Measurements from ENCODE around the gene RHBDD2. TPM values are rescaled to one million over a fixed set of nuclear protein-coding genes. Genes with fewer than 3 reads are reported as not detected.

RHBDD2 gene
- total and polyA plus RNA-seq, 3 experiments from 2014 or later: 39.8 to 108 (median 44.6) TPM

GRCh38 chr7:75920431-75921161 lies 41.8 kb downstream of the RHBDD2 start:
- Histone ChIP-seq H3K27me3 (ENCODE audit: insufficient read depth, low read length, poor library complexity, severe bottlenecking) (no peaks in the 10 kb centered on the region), H3K36me3 (ENCODE audit: insufficient read depth, low read length) (peaks cover 5% of the 10 kb centered on the region), H3K4me1 (ENCODE audit: insufficient read depth, low read length) (peaks cover 19% of the 10 kb centered on the region), H3K4me3 (ENCODE audit: low read length) (no peak overlapping the region), H3K9me3 (ENCODE audit: low read length) (no peaks in the 10 kb centered on the region), H3K27ac (ENCODE audit: low read depth, low read length) (no peak overlapping the region)
- ChIA-PET POLR2A (interaction anchor here (0.7 kb wide), 2 partner anchors 11 to 162 kb away, joined by 4 to 6 read pairs; no protein-coding TSS in a partner anchor), CTCF (no interaction called here)
- Mint-ChIP-seq H3K27ac (no peak overlapping the region), H3K4me1 (peaks cover 35 to 67% (median 48%) of the 10 kb centered on the region in 3 donors), H3K36me3 (peaks cover 0 to 23% (median 5%) of the 10 kb centered on the region in 3 donors), H3K4me3 (peak overlapping the region in 1 of 7 donors; percentile 6), H3K27me3 (peaks cover 0 to 2% of the 10 kb centered on the region in 2 donors), H3K9me3 (no peaks in the 10 kb centered on the region)
- DNase-seq: no peak

- Mint-ChIP-seq H3K4me3 (no peak overlapping the region), H3K9me3 (no peaks in the 10 kb centered on the region), H3K27me3 (peaks cover 0 to 2% of the 10 kb centered on the region in 2 donors), H3K27ac (peak overlapping the region in 4 of 8 donors; percentile 32 to 74 (median 59)), H3K4me1 (peaks cover 31 to 64% (median 39%) of the 10 kb centered on the region in 3 donors), H3K36me3 (peaks cover 0 to 23% (median 5%) of the 10 kb centered on the region in 3 donors)
- POLR2A ChIA-PET: no interaction called here
- Histone ChIP-seq H3K27ac (ENCODE audit: low read depth, low read length) (no peak overlapping the region), H3K4me3 (ENCODE audit: low read length) (no peak overlapping the region), H3K27me3 (ENCODE audit: insufficient read depth, low read length, poor library complexity, severe bottlenecking) (no peaks in the 10 kb centered on the region), H3K9me3 (ENCODE audit: low read length) (no peaks in the 10 kb centered on the region), H3K4me1 (ENCODE audit: insufficient read depth, low read length) (peaks cover 11% of the 10 kb centered on the region), H3K36me3 (ENCODE audit: insufficient read depth, low read length) (peaks cover 5% of the 10 kb centered on the region)
- CTCF ChIA-PET: no interaction called here
- DNase-seq: no peak
Observed at GRCh38 chr7:75921479-75921878, 42.6 kb downstream of the RHBDD2 start.

- peaks cover 5% of the 10 kb centered on the region for H3K36me3 ChIP-seq (ENCODE audit: insufficient read depth, low read length)
- no peaks in the 10 kb centered on the region for H3K27me3 ChIP-seq (ENCODE audit: insufficient read depth, low read length, poor library complexity, severe bottlenecking)
- H3K9me3 ChIP-seq (ENCODE audit: low read length): no peaks in the 10 kb centered on the region
- Mint-ChIP-seq H3K27ac (peak overlapping the region in 1 of 8 donors; percentile 74), H3K4me3 (no peak overlapping the region), H3K4me1 (peaks cover 30 to 59% (median 37%) of the 10 kb centered on the region in 3 donors), H3K27me3 (peaks cover 0 to 2% of the 10 kb centered on the region in 2 donors), H3K36me3 (peaks cover 0 to 23% (median 5%) of the 10 kb centered on the region in 3 donors), H3K9me3 (no peaks in the 10 kb centered on the region)
- CTCF ChIA-PET: no interaction called here
- POLR2A ChIA-PET: no interaction called here
- peaks cover 10% of the 10 kb centered on the region for H3K4me1 ChIP-seq (ENCODE audit: insufficient read depth, low read length)
- DNase-seq: no peak
- H3K4me3 ChIP-seq (ENCODE audit: low read length): no peak overlapping the region
- no peak overlapping the region for H3K27ac ChIP-seq (ENCODE audit: low read depth, low read length)
Observed at GRCh38 chr7:75922966-75923603, 44.3 kb downstream of the RHBDD2 start.

GRCh38 chr7:75924256-75924655 lies 45.4 kb downstream of the RHBDD2 start:
- peaks cover 22% of the 10 kb centered on the region for H3K4me1 ChIP-seq (ENCODE audit: insufficient read depth, low read length)
- peaks cover 28 to 58% (median 39%) of the 10 kb centered on the region in 3 donors for H3K4me1 Mint-ChIP-seq
- H3K36me3 ChIP-seq (ENCODE audit: insufficient read depth, low read length): peaks cover 5% of the 10 kb centered on the region
- no peaks in the 10 kb centered on the region for H3K9me3 Mint-ChIP-seq
- no peaks in the 10 kb centered on the region for H3K27me3 ChIP-seq (ENCODE audit: insufficient read depth, low read length, poor library complexity, severe bottlenecking)
- H3K27ac Mint-ChIP-seq: no peak overlapping the region
- no peak overlapping the region for H3K4me3 ChIP-seq (ENCODE audit: low read length)
- DNase-seq: no peak
- ChIA-PET CTCF (no interaction called here), POLR2A (interaction anchor here (1.3 kb wide), 1 partner anchor 9 kb away, joined by 5 read pairs; the partner anchor contains the start of gene POR)
- H3K27ac ChIP-seq (ENCODE audit: low read depth, low read length): no peak overlapping the region
- peaks cover 0 to 2% of the 10 kb centered on the region in 2 donors for H3K27me3 Mint-ChIP-seq
- peaks cover 0 to 23% (median 3%) of the 10 kb centered on the region in 3 donors for H3K36me3 Mint-ChIP-seq
- no peak overlapping the region for H3K4me3 Mint-ChIP-seq
- H3K9me3 ChIP-seq (ENCODE audit: low read length): no peaks in the 10 kb centered on the region

- CTCF ChIA-PET: no interaction called here
- POLR2A ChIA-PET: interaction anchor here (0.6 to 1.3 kb wide), 2 partner anchors 7 to 10 kb away, joined by 4 to 5 read pairs; partner anchors contain the start of gene POR
- no peak overlapping the region for H3K4me3 Mint-ChIP-seq
Observed at GRCh38 chr7:75924889-75925288, 46.1 kb downstream of the RHBDD2 start.

GRCh38 chr7:75925717-75926435 lies 47.0 kb downstream of the RHBDD2 start:
- peaks cover 21 to 53% (median 30%) of the 10 kb centered on the region in 3 donors for H3K4me1 Mint-ChIP-seq
- DNase-seq: no peak
- CTCF ChIA-PET: no interaction called here
- POLR2A ChIA-PET: interaction anchor here (0.6 to 1.3 kb wide), 2 partner anchors 8 to 11 kb away, joined by 4 to 5 read pairs; partner anchors contain the start of gene POR
- no peak overlapping the region for H3K27ac Mint-ChIP-seq
- H3K9me3 Mint-ChIP-seq: no peaks in the 10 kb centered on the region
- H3K4me3 ChIP-seq (ENCODE audit: low read length): no peak overlapping the region
- H3K27ac ChIP-seq (ENCODE audit: low read depth, low read length): no peak overlapping the region
- H3K4me3 Mint-ChIP-seq: peak overlapping the region in 1 of 7 donors; percentile 63
- no peaks in the 10 kb centered on the region for H3K27me3 ChIP-seq (ENCODE audit: insufficient read depth, low read length, poor library complexity, severe bottlenecking)
- H3K36me3 ChIP-seq (ENCODE audit: insufficient read depth, low read length): peaks cover under 1% of the 10 kb centered on the region
- H3K36me3 Mint-ChIP-seq: peaks cover 0 to 20% (median 2%) of the 10 kb centered on the region in 3 donors
- no peaks in the 10 kb centered on the region for H3K9me3 ChIP-seq (ENCODE audit: low read length)
- H3K4me1 ChIP-seq (ENCODE audit: insufficient read depth, low read length): peaks cover 16% of the 10 kb centered on the region
- peaks cover 0 to 2% of the 10 kb centered on the region in 2 donors for H3K27me3 Mint-ChIP-seq

More at GRCh38 chr7:75924889-75925288, 46.1 kb downstream of the RHBDD2 start:
- Histone ChIP-seq H3K36me3 (ENCODE audit: insufficient read depth, low read length) (peaks cover 5% of the 10 kb centered on the region), H3K4me1 (ENCODE audit: insufficient read depth, low read length) (peaks cover 22% of the 10 kb centered on the region), H3K27ac (ENCODE audit: low read depth, low read length) (no peak overlapping the region), H3K9me3 (ENCODE audit: low read length) (no peaks in the 10 kb centered on the region), H3K27me3 (ENCODE audit: insufficient read depth, low read length, poor library complexity, severe bottlenecking) (no peaks in the 10 kb centered on the region), H3K4me3 (ENCODE audit: low read length) (no peak overlapping the region)
- Mint-ChIP-seq H3K27ac (no peak overlapping the region), H3K9me3 (no peaks in the 10 kb centered on the region), H3K4me1 (peaks cover 25 to 58% (median 37%) of the 10 kb centered on the region in 3 donors), H3K27me3 (peaks cover 0 to 2% of the 10 kb centered on the region in 2 donors), H3K36me3 (peaks cover 0 to 23% (median 2%) of the 10 kb centered on the region in 3 donors)
- no peak for DNase-seq

- ChIA-PET CTCF (no interaction called here), POLR2A (interaction anchor here (0.9 kb wide), 1 partner anchor 12 kb away, joined by 6 read pairs; no protein-coding TSS in a partner anchor)
- Histone ChIP-seq H3K4me1 (ENCODE audit: insufficient read depth, low read length) (peaks cover 14% of the 10 kb centered on the region), H3K9me3 (ENCODE audit: low read length) (no peaks in the 10 kb centered on the region), H3K27me3 (ENCODE audit: insufficient read depth, low read length, poor library complexity, severe bottlenecking) (no peaks in the 10 kb centered on the region), H3K27ac (ENCODE audit: low read depth, low read length) (no peak overlapping the region), H3K36me3 (ENCODE audit: insufficient read depth, low read length) (no peaks in the 10 kb centered on the region), H3K4me3 (ENCODE audit: low read length) (no peak overlapping the region)
- H3K4me3 Mint-ChIP-seq: peak overlapping the region in 6 of 7 donors; percentile 21 to 42 (median 26)
- peak overlapping the region in 6 of 8 donors; percentile 16 to 85 (median 58) for H3K27ac Mint-ChIP-seq
- H3K9me3 Mint-ChIP-seq: no peaks in the 10 kb centered on the region
- H3K4me1 Mint-ChIP-seq: peaks cover 18 to 41% (median 21%) of the 10 kb centered on the region in 3 donors
- peaks cover 4 to 10% (median 7%) of the 10 kb centered on the region in 3 donors for H3K36me3 Mint-ChIP-seq
- H3K27me3 Mint-ChIP-seq: no peaks in the 10 kb centered on the region
- peak in 3 of 5 donors; percentile 49 to 56 (median 51) for DNase-seq
Observed at GRCh38 chr7:75928568-75928914, 49.7 kb downstream of the RHBDD2 start.

Data from CD8-positive, alpha-beta memory T cell (primary cell).